Hepatocyte (in vitro differentiated cells): ENCODE data around the gene RFTN1.

ENCODE experiments used
- EZH2 ChIP-seq: fragments of 200-600 bp; sonication (generic); IDR thresholded peaks from 2 replicates; pipeline ENCODE4 v1.6.1; 2016; ENCODE audit warnings: antibody characterized with exemption, mild to moderate bottlenecking, borderline replicate concordance
- EZH2phosphoT487 ChIP-seq: fragments of 200-600 bp; sonication (generic); IDR thresholded peaks from one replicate; pipeline ENCODE4 v1.6.1; 2018; ENCODE audit warnings: antibody characterized with exemption, mild to moderate bottlenecking, low read depth, moderate library complexity; ENCODE audit not compliant: unreplicated experiment, severe bottlenecking
- TF ChIP-seq, protein P1 (sequence below): fragments of 200-600 bp; sonication (generic); IDR thresholded peaks from 2 replicates; pipeline ENCODE4 v1.5.1; 2016; ENCODE audit warnings: antibody characterized with exemption, mild to moderate bottlenecking; ENCODE audit not compliant: poor library complexity

DNA sequence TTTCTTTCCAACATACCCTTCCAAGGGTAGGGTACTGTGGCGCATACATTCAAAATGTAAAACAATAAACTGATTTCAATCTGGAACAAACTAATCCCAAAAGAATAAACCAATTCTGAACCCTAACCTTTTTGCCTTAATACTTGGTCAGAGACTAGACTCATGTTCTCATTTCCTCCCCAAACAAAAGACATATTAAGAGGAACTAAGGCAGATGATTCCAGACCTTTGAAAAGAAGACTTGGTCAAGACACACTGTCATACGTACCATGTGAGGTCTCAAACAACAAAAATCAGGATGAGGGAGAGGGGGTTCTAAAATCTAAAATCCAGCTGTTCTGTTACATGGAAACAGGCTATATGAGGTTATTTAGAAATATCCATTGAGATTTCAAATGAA, 102.1 kb downstream of the RFTN1 start:
- no peak for TF ChIP-seq EZH2
- TF ChIP-seq, protein P1, sequence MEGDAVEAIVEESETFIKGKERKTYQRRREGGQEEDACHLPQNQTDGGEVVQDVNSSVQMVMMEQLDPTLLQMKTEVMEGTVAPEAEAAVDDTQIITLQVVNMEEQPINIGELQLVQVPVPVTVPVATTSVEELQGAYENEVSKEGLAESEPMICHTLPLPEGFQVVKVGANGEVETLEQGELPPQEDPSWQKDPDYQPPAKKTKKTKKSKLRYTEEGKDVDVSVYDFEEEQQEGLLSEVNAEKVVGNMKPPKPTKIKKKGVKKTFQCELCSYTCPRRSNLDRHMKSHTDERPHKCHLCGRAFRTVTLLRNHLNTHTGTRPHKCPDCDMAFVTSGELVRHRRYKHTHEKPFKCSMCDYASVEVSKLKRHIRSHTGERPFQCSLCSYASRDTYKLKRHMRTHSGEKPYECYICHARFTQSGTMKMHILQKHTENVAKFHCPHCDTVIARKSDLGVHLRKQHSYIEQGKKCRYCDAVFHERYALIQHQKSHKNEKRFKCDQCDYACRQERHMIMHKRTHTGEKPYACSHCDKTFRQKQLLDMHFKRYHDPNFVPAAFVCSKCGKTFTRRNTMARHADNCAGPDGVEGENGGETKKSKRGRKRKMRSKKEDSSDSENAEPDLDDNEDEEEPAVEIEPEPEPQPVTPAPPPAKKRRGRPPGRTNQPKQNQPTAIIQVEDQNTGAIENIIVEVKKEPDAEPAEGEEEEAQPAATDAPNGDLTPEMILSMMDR, result no peak
- TF ChIP-seq EZH2phosphoT487, result no peak
